Neuronal stem cell (in vitro differentiated cells): ENCODE results near the gene GORASP2.

ENCODE experiments used
- DNase-seq: peaks from one replicate; pipeline ENCODE4 v3.0.0-alpha.2; 2013; ENCODE audit warnings: low spot score
- H2AFZ ChIP-seq: one replicate; pipeline ENCODE4 v1.6.1; 2013; ENCODE audit warnings: mild to moderate bottlenecking, low read length, inconsistent platforms
- H2AK5ac ChIP-seq: 2 replicates; pipeline ENCODE4 v1.6.1; 2013; ENCODE audit warnings: low read depth, mild to moderate bottlenecking, inconsistent platforms, low read length, moderate library complexity, mixed read lengths
- H2BK120ac ChIP-seq: 2 replicates; pipeline ENCODE4 v1.6.1; 2013; ENCODE audit warnings: low read depth, mild to moderate bottlenecking, inconsistent platforms, low read length, moderate library complexity, mixed read lengths
- H2BK12ac ChIP-seq: one replicate; pipeline ENCODE4 v1.6.1; 2013; ENCODE audit warnings: low read length, inconsistent platforms
- H2BK15ac ChIP-seq: 2 replicates; pipeline ENCODE4 v1.6.1; 2013; ENCODE audit warnings: mild to moderate bottlenecking, low read length, inconsistent platforms, mixed read lengths
- H2BK5ac ChIP-seq: one replicate; pipeline ENCODE4 v1.6.1; 2013; ENCODE audit warnings: inconsistent platforms, mild to moderate bottlenecking, low read length, moderate library complexity
- H3K14ac ChIP-seq: one replicate; pipeline ENCODE4 v1.6.1; 2013; ENCODE audit warnings: low read length, inconsistent platforms
- H3K18ac ChIP-seq: 2 replicates; pipeline ENCODE4 v1.6.1; 2013; ENCODE audit warnings: low read length, inconsistent platforms
- H3K23ac ChIP-seq: 2 replicates; pipeline ENCODE4 v1.6.1; 2013; ENCODE audit warnings: low read depth, mild to moderate bottlenecking, mixed read lengths, low read length, inconsistent platforms; ENCODE audit not compliant: poor library complexity
- H3K27ac ChIP-seq: replicated peaks from 3 replicates; pipeline ENCODE4 v1.5.1; 2013; ENCODE audit warnings: low read length, inconsistent platforms
- H3K27me3 ChIP-seq, 3 experiments: 2 replicates each; pipeline ENCODE4 v1.6.1; 2013; ENCODE audit warnings: low read length in 3 of 3, mild to moderate bottlenecking in 2 of 3, inconsistent platforms in 1 of 3, low read depth in 1 of 3, mixed read lengths in 1 of 3, moderate library complexity in 1 of 3; ENCODE audit not compliant: control insufficient read depth in 3 of 3, insufficient read depth in 3 of 3
- H3K36me3 ChIP-seq, 2 donors: replicated peaks in 1 of 2; 2 replicates each; pipeline ENCODE4 v1.6.1; 2013; ENCODE audit warnings: low read length in 2 of 2; ENCODE audit not compliant: control insufficient read depth in 2 of 2, insufficient read depth in 2 of 2
- H3K4ac ChIP-seq: 2 replicates; pipeline ENCODE4 v1.6.1; 2013; ENCODE audit warnings: inconsistent platforms, mild to moderate bottlenecking, low read length, moderate library complexity
- H3K4me1 ChIP-seq, 2 donors: 1 replicate in 1 of 2; 2 replicates in 1 of 2; pipeline ENCODE4 v1.6.1; 2013; ENCODE audit warnings: low read length in 2 of 2, low read depth in 1 of 2; ENCODE audit not compliant: control insufficient read depth in 2 of 2, insufficient read depth in 1 of 2
- H3K4me2 ChIP-seq: one replicate; pipeline ENCODE4 v1.6.1; 2013; ENCODE audit warnings: mild to moderate bottlenecking, low read length, inconsistent platforms; ENCODE audit not compliant: insufficient read depth, poor library complexity, severe bottlenecking
- H3K4me3 ChIP-seq, 2 donors: 2 replicates each; pipeline ENCODE4 v1.5.1; 2013; ENCODE audit warnings: low read length in 2 of 2, mild to moderate bottlenecking in 2 of 2, inconsistent platforms in 1 of 2, moderate library complexity in 1 of 2
- H3K79me1 ChIP-seq: one replicate; pipeline ENCODE4 v1.6.1; 2013; ENCODE audit warnings: low read depth, mild to moderate bottlenecking, inconsistent platforms, low read length, moderate library complexity
- H3K9ac ChIP-seq: one replicate; pipeline ENCODE4 v1.6.1; 2013; ENCODE audit warnings: mild to moderate bottlenecking, low read depth, low read length, inconsistent platforms; ENCODE audit not compliant: poor library complexity
- H3K9me3 ChIP-seq, 2 donors: replicated peaks in 1 of 2; 2 replicates each; pipeline versions ENCODE3 to v1.6.1; 2013; ENCODE audit warnings: low read length in 2 of 2, mild to moderate bottlenecking in 2 of 2, inconsistent platforms in 1 of 2, low read depth in 1 of 2, mixed read lengths in 1 of 2, moderate library complexity in 1 of 2; ENCODE audit not compliant: control insufficient read depth in 2 of 2, insufficient read depth in 1 of 2
- H4K8ac ChIP-seq: one replicate; pipeline ENCODE4 v1.6.1; 2013; ENCODE audit warnings: low read depth, mild to moderate bottlenecking, inconsistent platforms, low read length, moderate library complexity
- H4K91ac ChIP-seq: one replicate; pipeline ENCODE4 v1.6.1; 2013; ENCODE audit warnings: low read length, low read depth, mild to moderate bottlenecking, inconsistent platforms; ENCODE audit not compliant: poor library complexity
- WGBS, 2 donors: extraction: QIAGEN DNeasy Blood & Tissue Kit; methylation state at CpG; one replicate each; pipeline ENCODE4 v1.1.7; 2013; ENCODE audit warnings: missing lambda C conversion rate in 2 of 2, mixed read lengths in 1 of 2; ENCODE audit not compliant: insufficient read length in 2 of 2, insufficient replicate concordance in 1 of 2; ENCODE audit errors: extremely low coverage in 2 of 2; 5-methylcytosine and 5-hydroxymethylcytosine counted together

Gene GORASP2

DNA sequence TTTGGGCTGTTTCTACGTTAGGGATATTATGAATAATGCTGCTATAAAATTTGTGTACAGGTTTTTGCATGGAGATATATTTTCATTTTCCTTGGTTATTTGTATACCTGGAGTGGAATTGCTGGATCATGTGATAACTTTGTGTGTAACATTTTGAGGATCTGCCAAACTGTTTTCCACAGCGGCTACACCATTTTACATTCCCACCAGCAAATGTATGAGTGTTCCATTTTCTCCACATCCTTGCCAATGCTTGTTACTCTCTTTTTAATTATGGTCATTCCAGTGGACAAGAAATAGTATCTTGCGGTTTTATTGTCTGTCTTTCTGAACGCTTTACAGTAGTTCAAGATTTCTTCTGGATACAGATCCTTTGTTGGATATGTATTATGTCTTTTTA lies 13.6 kb downstream of the GORASP2 start:
- Histone ChIP-seq H3K79me1 (peaks cover 3% of the 10 kb centered on the region), H3K4me1 (peaks cover 0 to 2% of the 10 kb centered on the region in 2 donors), H2BK120ac (no peak overlapping the region), H2BK5ac (no peak overlapping the region), H4K91ac (no peak overlapping the region), H3K18ac (no peak overlapping the region), H3K27me3 (no peaks in the 10 kb centered on the region), H3K9me3 (peaks cover 0 to 9% of the 10 kb centered on the region in 2 donors), H2AK5ac (no peak overlapping the region), H3K9ac (no peak overlapping the region), H4K8ac (no peak overlapping the region), H3K4ac (no peak overlapping the region), H3K36me3 (peaks cover 3 to 43% of the 10 kb centered on the region in 2 donors), H2AFZ (no peak overlapping the region), H2BK15ac (no peak overlapping the region), H3K4me3 (no peak overlapping the region), H3K4me2 (no peak overlapping the region), H2BK12ac (no peak overlapping the region), H3K23ac (no peak overlapping the region), H3K27ac (no peak overlapping the region), H3K14ac (no peak overlapping the region)
- DNase-seq = no peak
- WGBS, 2 donors = no CpG with 5 or more reads among the region's 4 CpGs

DNA sequence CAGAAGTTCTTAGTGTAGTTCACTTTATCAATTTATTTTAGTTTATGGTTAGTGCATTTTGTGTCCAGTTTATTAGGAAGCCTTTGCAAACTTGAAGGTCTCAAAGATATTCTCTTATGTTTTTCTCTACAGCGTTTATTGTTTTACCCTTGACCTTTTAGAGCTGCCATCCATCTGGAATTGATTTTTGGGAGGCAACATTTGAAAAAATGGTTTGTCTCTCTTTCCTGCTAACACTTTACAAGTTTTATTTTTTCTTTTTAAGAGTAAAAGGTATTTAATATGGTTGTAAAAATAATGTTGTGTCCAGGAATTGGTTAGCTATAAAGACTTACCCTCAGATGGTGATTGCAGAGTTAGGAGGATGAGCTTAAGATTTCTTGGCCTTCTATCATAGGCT lies 14.0 kb downstream of the GORASP2 start:
- Histone ChIP-seq H3K4me3 (no peak overlapping the region), H3K4ac (no peak overlapping the region), H3K4me2 (no peak overlapping the region), H3K9ac (no peak overlapping the region), H3K79me1 (peaks cover 5% of the 10 kb centered on the region), H3K23ac (no peak overlapping the region), H4K8ac (no peak overlapping the region), H3K4me1 (peaks cover 0 to 2% of the 10 kb centered on the region in 2 donors), H3K27me3 (no peaks in the 10 kb centered on the region), H2BK120ac (no peak overlapping the region), H3K18ac (no peak overlapping the region), H2BK15ac (no peak overlapping the region), H2BK5ac (no peak overlapping the region), H4K91ac (no peak overlapping the region), H3K36me3 (peaks cover 3 to 43% of the 10 kb centered on the region in 2 donors), H3K9me3 (peaks cover 0 to 9% of the 10 kb centered on the region in 2 donors), H3K27ac (no peak overlapping the region), H2AFZ (no peak overlapping the region), H3K14ac (no peak overlapping the region), H2AK5ac (no peak overlapping the region), H2BK12ac (no peak overlapping the region)
- WGBS, 2 donors = no CpG with 5 or more reads among the region's 1 CpG
- DNase-seq = no peak

DNA sequence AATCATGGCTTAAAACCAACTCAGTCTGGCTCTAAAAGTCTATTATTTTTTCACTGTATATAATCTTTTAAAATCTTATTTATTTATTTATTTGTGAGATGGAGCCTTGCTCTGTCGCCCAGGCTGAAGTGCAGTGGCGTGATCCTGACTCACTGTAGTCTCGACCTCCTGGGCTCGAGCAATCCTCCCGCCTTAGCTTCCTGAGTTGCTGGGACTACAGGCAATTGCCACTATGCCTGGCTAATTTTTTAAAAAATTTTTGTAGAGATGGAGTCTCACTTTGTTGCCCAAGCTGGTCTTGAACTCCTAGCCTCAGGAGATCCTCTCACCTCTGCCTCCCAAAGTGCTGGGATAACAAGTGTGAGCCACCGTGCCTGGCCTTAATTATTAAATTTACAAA lies 14.5 kb downstream of the GORASP2 start:
- H3K4me2 ChIP-seq = no peak overlapping the region
- no peaks in the 10 kb centered on the region for H3K27me3 ChIP-seq
- no peak overlapping the region for H3K18ac ChIP-seq
- no peak overlapping the region for H2AK5ac ChIP-seq
- H4K8ac ChIP-seq = no peak overlapping the region
- peaks cover 0 to 9% of the 10 kb centered on the region in 2 donors for H3K9me3 ChIP-seq
- no peak overlapping the region for H2AFZ ChIP-seq
- peaks cover 0 to 2% of the 10 kb centered on the region in 2 donors for H3K4me1 ChIP-seq
- DNase-seq = no peak
- H3K23ac ChIP-seq = no peak overlapping the region
- no peak overlapping the region for H3K27ac ChIP-seq
- H3K36me3 ChIP-seq = peaks cover 3 to 43% of the 10 kb centered on the region in 2 donors
- no peak overlapping the region for H3K4me3 ChIP-seq
- no peak overlapping the region for H2BK15ac ChIP-seq
- H3K9ac ChIP-seq = no peak overlapping the region
- no peak overlapping the region for H3K14ac ChIP-seq
- WGBS, 2 donors = no CpG with 5 or more reads among the region's 6 CpGs
- no peak overlapping the region for H3K4ac ChIP-seq
- H2BK12ac ChIP-seq = no peak overlapping the region
- H3K79me1 ChIP-seq = peaks cover 5% of the 10 kb centered on the region
- no peak overlapping the region for H2BK120ac ChIP-seq
- H4K91ac ChIP-seq = no peak overlapping the region
- no peak overlapping the region for H2BK5ac ChIP-seq

DNA sequence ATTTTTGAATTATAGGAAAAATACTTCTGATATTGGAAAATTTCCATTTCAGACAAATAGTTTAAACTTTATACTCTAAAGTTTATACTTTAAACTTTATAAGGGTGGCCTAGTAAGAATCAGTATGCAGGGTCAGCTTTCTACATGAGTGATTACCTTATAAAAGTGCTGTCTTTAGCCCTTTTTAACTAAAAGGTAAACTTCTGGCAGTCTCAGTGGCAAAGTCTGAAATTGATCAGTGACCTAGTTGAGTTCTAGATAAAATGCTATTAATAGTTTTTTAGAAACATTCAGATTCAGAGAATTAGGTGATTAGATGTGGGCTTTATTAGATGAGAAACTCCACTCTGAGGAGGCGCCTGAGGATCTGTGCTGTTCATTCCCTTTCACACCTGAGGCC lies 15.5 kb downstream of the GORASP2 start:
- H3K9ac ChIP-seq = no peak overlapping the region
- no peak overlapping the region for H2AFZ ChIP-seq
- H3K23ac ChIP-seq = no peak overlapping the region
- no peaks in the 10 kb centered on the region for H3K27me3 ChIP-seq
- no peak overlapping the region for H2BK15ac ChIP-seq
- H2BK5ac ChIP-seq = no peak overlapping the region
- H3K18ac ChIP-seq = no peak overlapping the region
- no peak overlapping the region for H3K4me2 ChIP-seq
- peaks cover 5% of the 10 kb centered on the region for H3K79me1 ChIP-seq
- peaks cover 0 to 2% of the 10 kb centered on the region in 2 donors for H3K4me1 ChIP-seq
- H2AK5ac ChIP-seq = no peak overlapping the region
- H3K27ac ChIP-seq = no peak overlapping the region
- H3K36me3 ChIP-seq = peaks cover 4 to 43% of the 10 kb centered on the region in 2 donors
- no peak overlapping the region for H2BK120ac ChIP-seq
- no peak overlapping the region for H3K14ac ChIP-seq
- WGBS, 2 donors = no CpG with 5 or more reads among the region's 1 CpG
- H4K8ac ChIP-seq = no peak overlapping the region
- no peak overlapping the region for H2BK12ac ChIP-seq
- no peak for DNase-seq
- H4K91ac ChIP-seq = no peak overlapping the region
- no peak overlapping the region for H3K4ac ChIP-seq
- no peak overlapping the region for H3K4me3 ChIP-seq
- H3K9me3 ChIP-seq = peaks cover 0 to 9% of the 10 kb centered on the region in 2 donors
